IMR-90 (cell line): ENCODE results near the gene GATA5. TPM values are rescaled to one million over a fixed set of nuclear protein-coding genes. Genes with fewer than 3 reads are reported as not detected.

Experiments used
- ATAC-seq: fragments of 200-7000 bp; cut with Tn5 transposase; 2 replicates; pipeline ENCODE4 v1.9.1; 2020; ENCODE audit warnings: low read depth, mild to moderate bottlenecking, moderate library complexity
- BruUV-seq: library from RNA; stranded (reverse); fragments of 400-500 nt; replicated peaks from 2 replicates; lab custom pipeline; 2021; lab: Mats Ljungman, UMichigan
- CTCF ChIA-PET: fragments of 300-600 bp; formaldehyde crosslinking; extraction: SDS; loops from one replicate; lab custom pipeline; 2021; ENCODE audit warnings: antibody characterized with exemption; lab: Yijun Ruan, JAX
- POLR2A ChIA-PET: fragments of 300-600 bp; sonication (Branson Sonifier 250); formaldehyde crosslinking; loops from one replicate; lab custom pipeline; 2022; ENCODE audit warnings: antibody characterized with exemption; ENCODE audit not compliant: unreplicated experiment; lab: Charles Lee
- DNase-seq: peaks from one replicate; pipeline ENCODE4 v3.0.0; 2013
- H2AFZ ChIP-seq: replicated peaks from 2 replicates; pipeline ENCODE3; 2013; ENCODE audit warnings: low read length, mild to moderate bottlenecking; ENCODE audit not compliant: poor library complexity
- H2AK5ac ChIP-seq: 2 replicates; pipeline ENCODE4 v1.6.1; 2013; ENCODE audit warnings: low read depth, low read length, inconsistent platforms
- H2AK9ac ChIP-seq: replicated peaks from 2 replicates; pipeline ENCODE3; 2013; ENCODE audit warnings: mild to moderate bottlenecking, low read depth, low read length, moderate library complexity; ENCODE audit not compliant: poor library complexity
- H2BK120ac ChIP-seq: 2 replicates; pipeline ENCODE4 v1.6.1; 2013; ENCODE audit warnings: low read depth, low read length, inconsistent platforms
- H2BK15ac ChIP-seq: 3 replicates; pipeline ENCODE4 v1.6.1; 2013; ENCODE audit warnings: low read depth, low read length, inconsistent platforms
- H2BK20ac ChIP-seq: 2 replicates; pipeline ENCODE4 v1.6.1; 2013; ENCODE audit warnings: low read depth, mild to moderate bottlenecking, inconsistent platforms, low read length, moderate library complexity
- H2BK5ac ChIP-seq: 2 replicates; pipeline ENCODE4 v1.6.1; 2013; ENCODE audit warnings: mild to moderate bottlenecking, low read depth, low read length, inconsistent platforms; ENCODE audit not compliant: poor library complexity, severe bottlenecking
- H3K14ac ChIP-seq: replicated peaks from 2 replicates; pipeline ENCODE4 v1.6.1; 2013; ENCODE audit warnings: low read depth, low read length, inconsistent platforms
- H3K18ac ChIP-seq: 2 replicates; pipeline ENCODE4 v1.6.1; 2013; ENCODE audit warnings: low read depth, low read length, control low read depth
- H3K23ac ChIP-seq: 2 replicates; pipeline ENCODE4 v1.6.1; 2013; ENCODE audit warnings: low read depth, low read length, inconsistent platforms
- H3K27ac ChIP-seq: 2 replicates; pipeline ENCODE4 v1.5.1; 2013; ENCODE audit warnings: mild to moderate bottlenecking, control low read depth, low read length; ENCODE audit not compliant: insufficient read depth
- H3K27me3 ChIP-seq: 2 replicates; pipeline ENCODE4 v1.6.1; 2013; ENCODE audit warnings: low read length; ENCODE audit not compliant: control insufficient read depth, insufficient read depth
- H3K36me3 ChIP-seq: 2 replicates; pipeline ENCODE4 v1.6.1; 2013; ENCODE audit warnings: low read length, mixed read lengths; ENCODE audit not compliant: control insufficient read depth, insufficient read depth
- H3K4ac ChIP-seq: 2 replicates; pipeline ENCODE4 v1.6.1; 2013; ENCODE audit warnings: low read depth, low read length, inconsistent platforms
- H3K4me1 ChIP-seq: 2 replicates; pipeline ENCODE4 v1.6.1; 2013; ENCODE audit warnings: low read length, mixed read lengths; ENCODE audit not compliant: control insufficient read depth, insufficient read depth
- H3K4me2 ChIP-seq: 2 replicates; pipeline ENCODE4 v1.6.1; 2013; ENCODE audit warnings: low read depth, mild to moderate bottlenecking, control low read depth, low read length, moderate library complexity
- H3K4me3 ChIP-seq: 2 replicates; pipeline ENCODE4 v1.5.1; 2013; ENCODE audit warnings: low read depth, mild to moderate bottlenecking, control low read depth, low read length, moderate library complexity; ENCODE audit not compliant: insufficient read depth
- H3K56ac ChIP-seq: 2 replicates; pipeline ENCODE4 v1.6.1; 2013; ENCODE audit warnings: low read length, inconsistent platforms; ENCODE audit not compliant: insufficient read depth; ENCODE audit errors: extremely low read depth
- H3K79me1 ChIP-seq, 2 experiments: 2 replicates each; pipeline ENCODE4 v1.6.1; 2013; ENCODE audit warnings: low read length in 2 of 2, inconsistent platforms in 1 of 2, low read depth in 1 of 2
- H3K9ac ChIP-seq: 2 replicates; pipeline ENCODE4 v1.6.1; 2013; ENCODE audit warnings: low read depth, low read length, control low read depth
- H3K9me1 ChIP-seq: 2 replicates; pipeline ENCODE4 v1.6.1; 2013; ENCODE audit warnings: low read length, inconsistent platforms; ENCODE audit not compliant: insufficient read depth
- H3K9me3 ChIP-seq: 2 replicates; pipeline ENCODE4 v1.6.1; 2013; ENCODE audit warnings: low read length; ENCODE audit not compliant: control insufficient read depth, insufficient read depth
- H4K20me1 ChIP-seq: 2 replicates; pipeline ENCODE4 v1.6.1; 2013; ENCODE audit warnings: low read length, inconsistent platforms; ENCODE audit not compliant: insufficient read depth
- H4K5ac ChIP-seq: 2 replicates; pipeline ENCODE4 v1.6.1; 2013; ENCODE audit warnings: mild to moderate bottlenecking, low read depth, low read length, control low read depth
- H4K8ac ChIP-seq, 2 experiments: 2 replicates each; pipeline ENCODE4 v1.6.1; 2013; ENCODE audit warnings: low read depth in 2 of 2, low read length in 2 of 2, control low read depth in 1 of 2, inconsistent platforms in 1 of 2
- H4K91ac ChIP-seq: 2 replicates; pipeline ENCODE4 v1.6.1; 2013; ENCODE audit warnings: low read depth, low read length, inconsistent platforms; ENCODE audit not compliant: insufficient read depth
- CEBPB ChIP-seq: IDR thresholded peaks from 2 replicates; pipeline ENCODE4 v1.6.1; 2012; ENCODE audit warnings: low read depth, low read length, improper control_type of control experiment
- FOS ChIP-seq: fragments of 150-350 bp; IDR thresholded peaks from 2 replicates; pipeline ENCODE4 v1.6.1; 2016; ENCODE audit warnings: low read depth, low read length
- MAZ ChIP-seq: IDR thresholded peaks from 2 replicates; pipeline ENCODE4 v1.6.1; 2012; ENCODE audit warnings: low read depth, mild to moderate bottlenecking, low read length, improper control_type of control experiment, moderate library complexity, borderline replicate concordance
- RAD21 ChIP-seq: IDR thresholded peaks from 2 replicates; pipeline ENCODE4 v1.6.1; 2012; ENCODE audit warnings: low read length, improper control_type of control experiment
- RCOR1 ChIP-seq: IDR thresholded peaks from 2 replicates; pipeline ENCODE4 v1.6.1; 2012; ENCODE audit warnings: mild to moderate bottlenecking, low read length, improper control_type of control experiment; ENCODE audit not compliant: insufficient replicate concordance
- RFX5 ChIP-seq: IDR thresholded peaks from 2 replicates; pipeline ENCODE4 v1.8.0; 2012; ENCODE audit warnings: low read depth, mild to moderate bottlenecking, low read length, moderate library complexity
- WGBS, 2 experiments: methylation state at CpG; one replicate each; pipeline versions ENCODE4 v1.1.5 to v1.1.7; 2013; ENCODE audit warnings: missing lambda C conversion rate in 2 of 2; ENCODE audit not compliant: insufficient read length in 1 of 2; ENCODE audit errors: extremely low coverage in 2 of 2; 5-methylcytosine and 5-hydroxymethylcytosine counted together
- dilution Hi-C: fragments of 300-500 bp; cut with HindIII; formaldehyde crosslinking; loops from one replicate; pipeline ENCODE4 v1.14.3; 2018; ENCODE audit warnings: low sequenced_read_pairs; ENCODE audit not compliant: unreplicated experiment
- in situ Hi-C: fragments of 300-500 bp; cut with MboI; formaldehyde crosslinking; loops from 3 replicates; pipeline ENCODE4 v1.14.3; 2019; ENCODE audit warnings: low sequenced_read_pairs, inconsistent platforms, mixed read lengths
- intact Hi-C: fragments of 100-400 bp; cut with micrococcal nuclease; formaldehyde crosslinking; loops from 2 replicates; pipeline ENCODE4 v1.10.0; 2022
- polyA plus RNA-seq, 3 experiments: library from polyadenylated mRNA; depleted of rRNA; stranded (reverse); fragments of >200 nt; gene quantifications; 2 replicates each; pipeline ENCODE4 v1.2.3, GENCODE V29; 2012; ENCODE audit warnings: low replicate concordance in 1 of 3
- total RNA-seq: library from RNA; depleted of rRNA; stranded (reverse); fragments of >200 nt; gene quantifications from 2 replicates; pipeline ENCODE4 v1.2.3, GENCODE V29; 2012

The GATA5 gene
- total and polyA plus RNA-seq, 2 of the 4 experiments (the other 2 are of a cell fraction), result not detected

DNA sequence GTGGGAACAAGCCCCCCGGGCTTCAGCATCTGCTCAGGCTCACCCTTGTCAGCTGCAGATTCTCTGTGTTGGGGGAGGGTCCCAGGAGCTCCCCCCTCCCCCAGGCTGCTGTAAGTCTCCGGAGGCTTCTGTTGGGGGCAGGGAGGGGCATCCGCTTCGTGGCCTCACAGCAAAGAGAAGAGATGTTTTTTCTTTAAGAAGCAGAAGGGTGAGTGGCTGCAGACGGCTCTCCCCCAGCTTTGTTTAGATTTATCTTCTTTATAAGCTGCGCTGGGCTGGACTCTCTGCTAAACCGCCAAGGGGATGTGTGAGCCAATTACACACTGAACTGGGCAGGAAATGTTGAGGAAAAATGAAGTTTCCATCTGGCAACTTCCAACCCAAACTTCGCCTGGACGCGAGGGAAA is 48.7 kb upstream of the GATA5 start:
- Histone ChIP-seq H2AK5ac (no peak overlapping the region), H3K4me2 (no peak overlapping the region), H3K27me3 (peaks cover 62% of the 10 kb centered on the region), H3K9me1 (no peaks in the 10 kb centered on the region), H3K4ac (no peak overlapping the region), H3K14ac (no peak overlapping the region), H3K36me3 (no peaks in the 10 kb centered on the region), H2AFZ (no peak overlapping the region), H3K4me3 (no peak overlapping the region), H2BK20ac (no peak overlapping the region), H3K56ac (no peak overlapping the region), H4K91ac (no peak overlapping the region), H3K18ac (no peak overlapping the region), H3K9me3 (no peaks in the 10 kb centered on the region), H2BK15ac (no peak overlapping the region), H3K27ac (no peak overlapping the region), H4K5ac (no peak overlapping the region), H4K8ac (no peak overlapping the region), H2BK120ac (no peak overlapping the region), H2AK9ac (no peak overlapping the region), H3K23ac (no peak overlapping the region), H3K4me1 (no peaks in the 10 kb centered on the region), H3K79me1 (no peaks in the 10 kb centered on the region), H3K9ac (no peak overlapping the region), H4K20me1 (no peaks in the 10 kb centered on the region; the same call in 1 of the 2 replicates), H2BK5ac (no peak overlapping the region)
- in situ Hi-C loops (no loop called here), dilution Hi-C loops (no loop called here), intact Hi-C loops (no loop called here)
- DNase-seq (peak; percentile 6), ATAC-seq (peak; percentile 57)
- WGBS, 2 experiments, result no CpG with 5 or more reads among the region's 10 CpGs
- ChIA-PET POLR2A (no interaction called here), CTCF (no interaction called here)
- no TSS peak for BruUV-seq
- TF ChIP-seq RAD21 (no peak), RCOR1 (no peak), MAZ (no peak), FOS (no peak), CEBPB (no peak), RFX5 (no peak)
